Vagina (tissue), 2 donors: ENCODE results near the gene S100A10.

ENCODE experiments used
- POLR2A ChIP-seq, 2 donors: fragments of 450-650 bp; IDR thresholded peaks; one replicate each; pipeline ENCODE4 v1.6.1; 2017; ENCODE audit warnings: antibody characterized with exemption in 2 of 2, mild to moderate bottlenecking in 2 of 2, moderate library complexity in 2 of 2
- TF ChIP-seq, protein P1 (sequence below), 3 experiments: fragments of 450-650 bp in 2 of 3; fragments of 200-600 bp in 1 of 3; sonication (generic) in 1 of 3; IDR thresholded peaks; one replicate each; pipeline ENCODE4 v1.5.1; 2017 to 2019; ENCODE audit warnings: antibody characterized with exemption in 3 of 3, mild to moderate bottlenecking in 2 of 3, moderate library complexity in 2 of 3

DNA sequence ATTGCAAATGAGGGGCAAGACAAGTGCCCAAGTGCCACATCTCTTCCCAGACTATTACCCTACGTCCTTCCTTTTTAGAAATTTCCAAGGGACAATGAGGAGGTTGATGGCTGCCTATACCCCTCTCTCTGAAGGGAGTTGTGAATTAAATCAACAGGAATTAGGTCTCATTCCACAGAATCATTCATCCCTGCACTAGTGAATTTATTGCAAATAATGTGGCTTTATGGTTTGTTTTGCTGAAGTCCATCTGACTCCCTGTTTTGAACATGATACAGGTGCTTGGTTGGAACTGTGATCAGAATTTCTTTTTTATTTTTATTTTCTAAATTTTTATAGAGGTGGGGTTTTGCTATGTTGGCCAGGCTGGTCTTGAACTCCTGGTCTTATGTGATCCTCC is 50.1 kb downstream of the S100A10 start:
- TF ChIP-seq, protein P1, sequence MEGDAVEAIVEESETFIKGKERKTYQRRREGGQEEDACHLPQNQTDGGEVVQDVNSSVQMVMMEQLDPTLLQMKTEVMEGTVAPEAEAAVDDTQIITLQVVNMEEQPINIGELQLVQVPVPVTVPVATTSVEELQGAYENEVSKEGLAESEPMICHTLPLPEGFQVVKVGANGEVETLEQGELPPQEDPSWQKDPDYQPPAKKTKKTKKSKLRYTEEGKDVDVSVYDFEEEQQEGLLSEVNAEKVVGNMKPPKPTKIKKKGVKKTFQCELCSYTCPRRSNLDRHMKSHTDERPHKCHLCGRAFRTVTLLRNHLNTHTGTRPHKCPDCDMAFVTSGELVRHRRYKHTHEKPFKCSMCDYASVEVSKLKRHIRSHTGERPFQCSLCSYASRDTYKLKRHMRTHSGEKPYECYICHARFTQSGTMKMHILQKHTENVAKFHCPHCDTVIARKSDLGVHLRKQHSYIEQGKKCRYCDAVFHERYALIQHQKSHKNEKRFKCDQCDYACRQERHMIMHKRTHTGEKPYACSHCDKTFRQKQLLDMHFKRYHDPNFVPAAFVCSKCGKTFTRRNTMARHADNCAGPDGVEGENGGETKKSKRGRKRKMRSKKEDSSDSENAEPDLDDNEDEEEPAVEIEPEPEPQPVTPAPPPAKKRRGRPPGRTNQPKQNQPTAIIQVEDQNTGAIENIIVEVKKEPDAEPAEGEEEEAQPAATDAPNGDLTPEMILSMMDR (IDR thresholded peaks at IDR 0.05) = no peak
- TF ChIP-seq POLR2A (IDR thresholded peaks at IDR 0.05) = no peak
